Right atrium auricular region (tissue), 2 donors: Measurements from ENCODE around the gene ZSWIM4. TPM values are rescaled to one million over a fixed set of nuclear protein-coding genes. Genes with fewer than 3 reads are reported as not detected.

Source experiments
- DNase-seq: peaks from one replicate; pipeline ENCODE4 v3.0.0-alpha.2; 2019; ENCODE audit warnings: low spot score
- H3K27ac ChIP-seq, 2 donors: fragments of 200-600 bp; sonication (generic); 1 replicate in 1 of 2; 2 replicates in 1 of 2; pipeline ENCODE4 v1.5.1; 2016 to 2019
- H3K27me3 ChIP-seq, 2 donors: fragments of 200-600 bp; sonication (generic); one replicate each; pipeline versions ENCODE4 v1.5.1 to v1.6.0; 2017 to 2019
- H3K36me3 ChIP-seq: fragments of 200-600 bp; sonication (generic); one replicate; pipeline ENCODE4 v1.5.1; 2016
- H3K4me1 ChIP-seq, 2 donors: fragments of 200-600 bp; sonication (generic); one replicate each; pipeline versions ENCODE4 v1.5.1 to v1.6.0; 2017 to 2019
- H3K4me3 ChIP-seq, 2 donors: fragments of 200-600 bp; sonication (generic); 1 replicate in 1 of 2; 2 replicates in 1 of 2; pipeline ENCODE4 v1.5.1; 2017 to 2019; ENCODE audit warnings: mild to moderate bottlenecking in 1 of 2, moderate library complexity in 1 of 2
- H3K9me3 ChIP-seq, 2 donors: fragments of 200-600 bp; sonication (generic); one replicate each; pipeline ENCODE4 v1.5.1; 2019
- total RNA-seq, 2 donors: library from RNA; depleted of rRNA; stranded (reverse); fragments of >200 nt; gene quantifications; one replicate each; pipeline ENCODE4 v1.1.0, GENCODE V29; 2016
- TF ChIP-seq, protein P1 (sequence below), 2 donors: fragments of 200-600 bp; sonication (generic); IDR thresholded peaks; one replicate each; pipeline ENCODE4 v1.5.1; 2019; ENCODE audit warnings: antibody characterized with exemption in 2 of 2

The ZSWIM4 gene
- total RNA-seq, 2 donors from 2014 or later = 5.7 to 9.8 TPM

DNA sequence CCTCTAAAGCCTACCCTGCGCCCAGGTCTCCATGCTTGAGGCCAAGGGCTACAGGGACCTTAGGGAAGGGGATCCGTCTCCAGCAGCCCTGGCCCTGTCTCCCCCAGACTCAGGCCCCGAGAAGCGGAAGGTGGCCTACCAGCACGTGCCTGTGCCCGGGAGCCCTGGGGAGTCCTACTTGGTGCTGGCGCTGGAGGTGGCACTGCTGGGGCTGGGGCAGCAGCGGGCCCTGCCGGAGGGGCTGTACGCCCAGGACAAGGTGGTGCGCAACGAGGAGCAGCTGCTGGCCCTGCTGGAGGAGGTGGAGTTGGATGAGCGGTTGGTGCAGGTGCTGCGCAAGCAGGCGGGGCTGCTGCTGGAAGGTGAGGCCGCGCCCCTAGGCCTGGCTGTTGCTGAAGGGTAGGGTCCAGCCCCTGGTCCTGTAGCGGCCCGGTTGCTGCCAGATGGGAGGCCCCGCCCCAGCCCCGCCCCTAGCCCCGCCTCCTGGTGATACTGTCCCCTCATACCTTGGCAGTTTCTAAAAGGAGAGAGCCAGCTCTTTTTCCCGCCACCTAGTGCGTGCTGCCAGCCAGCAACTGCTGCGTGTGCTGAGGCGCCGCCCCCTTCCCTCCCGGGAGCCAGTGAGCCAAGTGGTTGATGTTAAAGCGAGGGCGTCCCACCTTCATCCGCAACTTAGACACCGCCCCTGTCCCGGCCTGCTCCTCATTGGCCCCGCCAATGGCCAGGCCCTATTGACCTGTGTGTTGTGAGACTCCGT lies 22.6 kb downstream of the ZSWIM4 start:
- H3K27me3 ChIP-seq = no peaks in the 10 kb centered on the region
- peaks cover 0 to 11% of the 10 kb centered on the region in 2 donors for H3K4me1 ChIP-seq
- DNase-seq = no peak
- no peaks in the 10 kb centered on the region for H3K9me3 ChIP-seq
- peaks cover 12% of the 10 kb centered on the region for H3K36me3 ChIP-seq
- TF ChIP-seq, protein P1, sequence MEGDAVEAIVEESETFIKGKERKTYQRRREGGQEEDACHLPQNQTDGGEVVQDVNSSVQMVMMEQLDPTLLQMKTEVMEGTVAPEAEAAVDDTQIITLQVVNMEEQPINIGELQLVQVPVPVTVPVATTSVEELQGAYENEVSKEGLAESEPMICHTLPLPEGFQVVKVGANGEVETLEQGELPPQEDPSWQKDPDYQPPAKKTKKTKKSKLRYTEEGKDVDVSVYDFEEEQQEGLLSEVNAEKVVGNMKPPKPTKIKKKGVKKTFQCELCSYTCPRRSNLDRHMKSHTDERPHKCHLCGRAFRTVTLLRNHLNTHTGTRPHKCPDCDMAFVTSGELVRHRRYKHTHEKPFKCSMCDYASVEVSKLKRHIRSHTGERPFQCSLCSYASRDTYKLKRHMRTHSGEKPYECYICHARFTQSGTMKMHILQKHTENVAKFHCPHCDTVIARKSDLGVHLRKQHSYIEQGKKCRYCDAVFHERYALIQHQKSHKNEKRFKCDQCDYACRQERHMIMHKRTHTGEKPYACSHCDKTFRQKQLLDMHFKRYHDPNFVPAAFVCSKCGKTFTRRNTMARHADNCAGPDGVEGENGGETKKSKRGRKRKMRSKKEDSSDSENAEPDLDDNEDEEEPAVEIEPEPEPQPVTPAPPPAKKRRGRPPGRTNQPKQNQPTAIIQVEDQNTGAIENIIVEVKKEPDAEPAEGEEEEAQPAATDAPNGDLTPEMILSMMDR (IDR thresholded peaks at IDR 0.05) = no peak
- H3K4me3 ChIP-seq = peak overlapping the region in 1 of 2 donors; percentile 13
- no peak overlapping the region for H3K27ac ChIP-seq

DNA sequence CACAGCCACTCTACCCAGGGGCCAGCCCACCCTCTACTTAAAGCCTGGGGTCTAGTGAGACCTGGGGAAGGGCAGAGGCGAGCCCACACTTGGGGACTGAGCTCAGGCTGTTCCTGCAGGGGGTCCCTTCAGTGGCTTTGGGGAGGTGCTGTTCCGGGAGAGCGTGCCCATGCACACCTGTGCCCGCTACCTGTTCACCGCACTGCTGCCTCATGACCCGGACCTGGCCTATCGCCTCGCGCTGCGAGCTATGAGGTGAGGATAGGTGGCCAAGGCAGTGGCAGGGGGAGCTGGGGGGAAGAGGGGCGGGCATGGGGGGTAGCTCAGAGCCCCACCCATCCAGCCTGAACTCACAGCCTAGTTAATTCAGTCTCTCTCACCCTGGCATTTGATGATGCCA lies 24.0 kb downstream of the ZSWIM4 start:
- no peak overlapping the region for H3K27ac ChIP-seq
- H3K4me1 ChIP-seq = peaks cover 0 to 11% of the 10 kb centered on the region in 2 donors
- peaks cover 6% of the 10 kb centered on the region for H3K36me3 ChIP-seq
- H3K27me3 ChIP-seq = no peaks in the 10 kb centered on the region
- TF ChIP-seq, protein P1 (IDR thresholded peaks at IDR 0.05) = no peak
- DNase-seq = no peak
- no peaks in the 10 kb centered on the region for H3K9me3 ChIP-seq
- no peak overlapping the region for H3K4me3 ChIP-seq

DNA sequence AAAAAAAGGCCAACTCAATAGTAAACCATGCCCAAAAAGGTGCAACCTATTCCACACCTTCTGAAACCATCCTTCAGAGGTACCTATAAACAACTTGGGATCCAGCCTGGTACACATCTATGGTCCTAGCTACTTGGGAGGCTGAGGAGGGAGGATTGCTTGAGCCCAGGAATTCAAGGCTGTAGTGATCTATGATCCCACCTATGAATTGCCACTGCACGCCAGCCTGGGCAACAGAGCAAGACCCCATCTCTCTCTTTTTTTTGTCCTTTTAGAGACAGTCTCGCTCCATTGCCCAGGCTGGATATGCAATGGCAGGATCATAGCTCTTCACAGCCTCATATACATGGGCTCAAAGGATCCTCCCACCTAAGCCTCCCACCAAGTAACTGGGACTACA lies 26.0 kb downstream of the ZSWIM4 start:
- Histone ChIP-seq H3K9me3 (no peaks in the 10 kb centered on the region), H3K4me1 (peaks cover 0 to 11% of the 10 kb centered on the region in 2 donors), H3K4me3 (no peak overlapping the region), H3K27me3 (no peaks in the 10 kb centered on the region), H3K27ac (peak overlapping the region; percentile 42 to 43), H3K36me3 (peaks cover 10% of the 10 kb centered on the region)
- no peak for DNase-seq
- TF ChIP-seq, protein P1 (IDR thresholded peaks at IDR 0.05) = no peak

DNA sequence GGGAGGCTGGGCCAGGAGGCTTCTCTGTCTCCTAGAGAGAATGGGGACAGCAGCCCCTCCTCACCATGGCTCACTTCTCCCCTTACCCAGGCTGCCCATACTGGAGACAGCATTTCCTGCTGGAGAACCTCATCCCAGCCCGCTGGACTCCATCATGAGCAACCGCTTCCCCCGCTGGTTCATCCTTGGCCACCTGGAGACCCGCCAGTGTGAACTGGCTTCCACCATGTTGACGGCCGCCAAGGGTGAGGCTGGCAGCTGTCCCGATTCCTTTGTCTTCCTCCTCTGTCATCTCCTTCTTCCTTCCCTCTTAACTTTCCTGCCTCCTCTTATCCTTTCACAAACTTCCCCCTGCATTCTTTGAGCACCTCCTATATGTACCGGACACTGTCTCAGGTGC lies 28.0 kb downstream of the ZSWIM4 start:
- DNase-seq = no peak
- Histone ChIP-seq H3K9me3 (no peaks in the 10 kb centered on the region), H3K27me3 (no peaks in the 10 kb centered on the region), H3K27ac (peak overlapping the region; percentile 39 to 49), H3K4me3 (no peak overlapping the region), H3K4me1 (peaks cover 0 to under 1% of the 10 kb centered on the region in 2 donors), H3K36me3 (peaks cover 10% of the 10 kb centered on the region)
- TF ChIP-seq, protein P1 (IDR thresholded peaks at IDR 0.05) = no peak

DNA sequence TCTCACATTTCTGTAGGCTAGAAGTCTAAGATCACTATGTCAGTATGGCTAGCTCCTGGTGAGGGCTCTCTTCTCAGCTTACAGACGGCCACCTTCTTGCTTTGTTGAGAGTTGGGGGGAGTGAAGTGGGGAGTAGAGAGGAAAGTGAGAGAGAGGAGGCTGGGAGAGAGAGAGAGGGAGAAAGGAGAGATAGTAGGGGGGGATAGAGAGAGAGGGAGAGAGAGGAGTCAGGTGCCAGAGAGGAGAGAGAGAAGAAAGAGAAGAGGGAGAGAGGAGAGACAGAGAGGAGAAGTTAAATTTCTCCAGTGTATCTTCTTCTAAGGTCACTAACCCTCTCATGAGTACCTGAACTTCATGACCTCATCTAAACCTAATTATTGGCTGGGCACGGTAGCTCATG lies 28.7 kb downstream of the ZSWIM4 start:
- peaks cover 10% of the 10 kb centered on the region for H3K36me3 ChIP-seq

More for the DNA sequence above, 28.7 kb downstream of the ZSWIM4 start:
- TF ChIP-seq, protein P1 (IDR thresholded peaks at IDR 0.05) = no peak
- Histone ChIP-seq H3K9me3 (no peaks in the 10 kb centered on the region), H3K4me1 (no peaks in the 10 kb centered on the region), H3K27ac (no peak overlapping the region), H3K4me3 (no peak overlapping the region), H3K27me3 (no peaks in the 10 kb centered on the region)
- no peak for DNase-seq
